HCT116 (cell line): ENCODE data around the gene NPLOC4. TPM values are rescaled to one million over a fixed set of nuclear protein-coding genes. Genes with fewer than 3 reads are reported as not detected.

Experiments used
- ATAC-seq: fragments of 200-7000 bp; cut with Tn5 transposase; 2 replicates; pipeline ENCODE4 v1.9.1; 2020; ENCODE audit warnings: mild to moderate bottlenecking, moderate library complexity
- BruUV-seq: library from RNA; stranded (reverse); fragments of 400-500 nt; replicated peaks from 2 replicates; lab custom pipeline; 2021; lab: Mats Ljungman, UMichigan
- CTCF ChIA-PET: fragments of 300-600 bp; sonication (Branson Sonifier 250); formaldehyde crosslinking; loops from one replicate; lab custom pipeline; 2021; ENCODE audit warnings: antibody characterized with exemption; lab: Charles Lee
- POLR2A ChIA-PET: fragments of 300-600, 350-600 bp; sonication (Branson Sonifier 250); formaldehyde crosslinking; loops from one replicate; lab custom pipeline; 2021; ENCODE audit warnings: antibody characterized with exemption; lab: Charles Lee
- RAD21 ChIA-PET, 2 experiments: fragments of 300-600 bp; sonication (Branson Sonifier 250); formaldehyde crosslinking; loops; one replicate each; lab custom pipeline; 2023; ENCODE audit warnings: low total read pairs in 2 of 2; ENCODE audit not compliant: uncharacterized antibody in 2 of 2, unreplicated experiment in 2 of 2, low non-redundant PET in 1 of 2; lab: Charles Lee
- DNase-seq: peaks from one replicate; pipeline ENCODE4 v3.0.0-alpha.2; 2010; ENCODE audit warnings: low read depth, low spot score
- H2AFZ ChIP-seq: fragments of 200-600 bp; shearing (Covaris generic), sonication (generic); 2 replicates; pipeline ENCODE4 v1.6.1; 2017; ENCODE audit warnings: low read depth, mixed run types, mixed read lengths, antibody characterized with exemption, low read length; ENCODE audit not compliant: poor library complexity, severe bottlenecking
- H3K27ac ChIP-seq: 2 replicates; pipeline ENCODE4 v1.5.1; 2012; ENCODE audit warnings: low read depth, low read length
- H3K27me3 ChIP-seq: fragments of 200-600 bp; sonication (generic); 2 replicates; pipeline ENCODE4 v1.6.1; 2016; ENCODE audit warnings: mixed run types, low read length, mixed read lengths; ENCODE audit not compliant: insufficient read depth
- H3K36me3 ChIP-seq, 2 experiments: fragments of 200-500 bp in 1 of 2; fragments of 200-600 bp in 1 of 2; sonication (Bioruptor generic) in 1 of 2; sonication (generic) in 1 of 2; 2 replicates each; pipeline versions ENCODE4 v1.5.1 to v1.6.1; 2014 to 2016; ENCODE audit warnings: low read length in 2 of 2, inconsistent platforms in 1 of 2, mixed read lengths in 1 of 2, mixed run types in 1 of 2; ENCODE audit not compliant: insufficient read depth in 2 of 2, control insufficient read depth in 1 of 2
- H3K4me1 ChIP-seq, 2 experiments: fragments of 200-600 bp in 1 of 2; sonication (generic) in 1 of 2; 2 replicates each; pipeline versions ENCODE4 v1.5.1 to v1.6.1; 2012 to 2017; ENCODE audit warnings: low read length in 2 of 2, inconsistent platforms in 1 of 2, mild to moderate bottlenecking in 1 of 2, mixed read lengths in 1 of 2, mixed run types in 1 of 2, moderate library complexity in 1 of 2; ENCODE audit not compliant: insufficient read depth in 2 of 2, control insufficient read depth in 1 of 2
- H3K4me2 ChIP-seq: fragments of 200-600 bp; sonication (generic); 2 replicates; pipeline ENCODE4 v1.6.1; 2017; ENCODE audit warnings: mixed run types, low read length, mixed read lengths
- H3K4me3 ChIP-seq, 2 experiments: fragments of 200-600 bp in 1 of 2; sonication (generic) in 1 of 2; replicated peaks in 1 of 2; 2 replicates each; pipeline ENCODE4 v1.5.1; 2011 to 2016; ENCODE audit warnings: low read length in 2 of 2, control low read depth in 1 of 2, low read depth in 1 of 2, mild to moderate bottlenecking in 1 of 2, mixed read lengths in 1 of 2, mixed run types in 1 of 2
- H3K79me2 ChIP-seq: fragments of 200-600 bp; sonication (generic); 2 replicates; pipeline ENCODE4 v1.6.1; 2017; ENCODE audit warnings: mild to moderate bottlenecking, mixed run types, low read length, moderate library complexity, mixed read lengths; ENCODE audit not compliant: insufficient read depth
- H3K9ac ChIP-seq: fragments of 200-600 bp; sonication (generic); 2 replicates; pipeline ENCODE4 v1.6.1; 2016; ENCODE audit warnings: low read length, mixed read lengths
- H3K9me2 ChIP-seq: fragments of 200-600 bp; sonication (generic), shearing (Covaris generic); 2 replicates; pipeline ENCODE4 v1.6.1; 2017; ENCODE audit warnings: mixed run types, mild to moderate bottlenecking, moderate library complexity; ENCODE audit not compliant: insufficient read depth
- H3K9me3 ChIP-seq, 2 experiments: fragments of 200-500 bp in 1 of 2; fragments of 200-600 bp in 1 of 2; sonication (Bioruptor generic) in 1 of 2; sonication (generic) in 1 of 2; 2 replicates each; pipeline ENCODE4 v1.6.1; 2014 to 2017; ENCODE audit warnings: low read length in 2 of 2, mixed read lengths in 2 of 2, inconsistent platforms in 1 of 2, low read depth in 1 of 2, mild to moderate bottlenecking in 1 of 2, mixed run types in 1 of 2, moderate library complexity in 1 of 2; ENCODE audit not compliant: control insufficient read depth in 1 of 2, insufficient read depth in 1 of 2
- H4K20me1 ChIP-seq: fragments of 200-600 bp; sonication (generic), shearing (Covaris generic); 2 replicates; pipeline ENCODE4 v1.6.1; 2017; ENCODE audit warnings: mixed run types, mild to moderate bottlenecking, moderate library complexity; ENCODE audit not compliant: insufficient read depth
- CBX3 ChIP-seq: IDR thresholded peaks from 2 replicates; pipeline ENCODE4 v1.6.1; 2012; ENCODE audit warnings: low read depth
- EGR1 ChIP-seq: IDR thresholded peaks from 2 replicates; pipeline ENCODE4 v1.6.1; 2012; ENCODE audit warnings: low read depth
- EZH2 ChIP-seq: fragments of 200-600 bp; sonication (generic); IDR thresholded peaks from 2 replicates; pipeline ENCODE4 v1.6.1; 2017; ENCODE audit warnings: antibody characterized with exemption, mixed run types
- FOSL1 ChIP-seq: IDR thresholded peaks from 2 replicates; pipeline ENCODE4 v1.6.1; 2012; ENCODE audit warnings: low read depth
- JUND ChIP-seq: IDR thresholded peaks from 2 replicates; pipeline ENCODE4 v1.6.1; 2012
- POLR2A ChIP-seq: IDR thresholded peaks from 2 replicates; pipeline ENCODE4 v1.7.0; 2011; ENCODE audit warnings: borderline replicate concordance; ENCODE audit not compliant: insufficient read depth, insufficient read length; ENCODE audit errors: extremely low read depth
- RAD21 ChIP-seq: IDR thresholded peaks from 2 replicates; pipeline ENCODE4 v1.6.1; 2012; ENCODE audit warnings: low read depth, mild to moderate bottlenecking
- SRF ChIP-seq: IDR thresholded peaks from 2 replicates; pipeline ENCODE4 v1.6.1; 2012; ENCODE audit warnings: low read depth
- YY1 ChIP-seq: IDR thresholded peaks from 2 replicates; pipeline ENCODE4 v1.6.1; 2011; ENCODE audit warnings: low read length, low read depth, moderate library complexity, mild to moderate bottlenecking; ENCODE audit not compliant: insufficient replicate concordance; ENCODE audit errors: extremely low read depth
- ZFX ChIP-seq: fragments of 450-650 bp; IDR thresholded peaks from 2 replicates; pipeline ENCODE4 v1.6.1; 2017
- intact Hi-C: fragments of 100-400 bp; cut with micrococcal nuclease; formaldehyde crosslinking; loops from 2 replicates; pipeline ENCODE4 v1.10.0; 2022
- total RNA-seq: library from RNA; stranded (reverse); gene quantifications from one replicate; pipeline ENCODE4 v1.2.1, GENCODE V29; 2021; ENCODE audit not compliant: unreplicated experiment
- TF ChIP-seq, protein P1 (sequence below): IDR thresholded peaks from 2 replicates; pipeline ENCODE4 v1.6.1; 2012
- TF ChIP-seq, protein P2 (sequence below): IDR thresholded peaks from 2 replicates; pipeline ENCODE4 v1.6.1; 2012

Gene NPLOC4
- total RNA-seq, 1 experiment from 2014 or later = 137 TPM

DNA sequence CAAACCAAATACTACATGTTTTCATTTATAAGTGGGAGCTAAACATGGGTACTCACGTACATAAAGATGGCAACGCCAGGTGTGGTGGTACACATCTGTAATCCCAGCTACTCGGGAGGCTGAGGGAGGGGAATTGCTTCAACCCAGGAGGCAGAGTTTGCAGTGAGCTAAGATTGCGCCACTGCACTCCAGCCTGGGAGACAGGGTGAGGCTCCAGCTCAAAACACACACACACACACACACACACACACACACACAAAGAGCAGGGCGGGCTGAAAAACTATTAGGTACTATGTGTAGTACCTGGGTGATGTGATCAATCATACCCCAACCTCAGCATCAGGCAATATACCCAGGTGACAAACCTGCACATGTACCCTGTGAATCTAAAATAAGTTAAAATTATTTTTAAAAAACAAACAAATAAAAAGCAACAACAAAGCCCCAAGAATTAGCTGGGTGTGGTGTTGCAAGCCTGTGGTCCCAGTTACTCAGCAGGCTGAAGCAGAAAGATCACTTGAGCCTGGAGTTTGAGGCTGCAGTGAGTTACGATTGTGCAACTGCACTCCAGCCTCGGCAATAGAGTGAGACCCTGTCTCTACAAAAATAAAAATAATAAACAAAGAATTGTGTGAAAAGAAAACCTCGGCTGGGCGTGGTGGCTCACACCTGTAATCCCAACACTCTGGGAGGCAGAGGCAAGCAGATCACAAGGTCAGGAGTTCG is 72.9 kb downstream of the NPLOC4 start:
- no peak for DNase-seq
- peaks cover 50 to 75% of the 10 kb centered on the region in 2 experiments for H3K36me3 ChIP-seq
- RAD21 ChIA-PET = no interaction called here
- H3K27ac ChIP-seq = no peak overlapping the region
- H3K27me3 ChIP-seq = no peaks in the 10 kb centered on the region
- H3K9me2 ChIP-seq = no peaks in the 10 kb centered on the region
- H4K20me1 ChIP-seq = 0 out of 2 replicates have a peak, but pooled peaks cover 3% of the 10 kb centered on the region
- ATAC-seq = no peak
- intact Hi-C loops = no loop called here
- POLR2A ChIA-PET = interaction anchor here (1.4 kb wide), 1 partner anchor 12 kb away, joined by 3 read pairs; the partner anchor contains the start of gene FAAP100
- peaks cover 3% of the 10 kb centered on the region; the same call in 1 of the 2 replicates for H3K79me2 ChIP-seq
- TF ChIP-seq, protein P1, sequence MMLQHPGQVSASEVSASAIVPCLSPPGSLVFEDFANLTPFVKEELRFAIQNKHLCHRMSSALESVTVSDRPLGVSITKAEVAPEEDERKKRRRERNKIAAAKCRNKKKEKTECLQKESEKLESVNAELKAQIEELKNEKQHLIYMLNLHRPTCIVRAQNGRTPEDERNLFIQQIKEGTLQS = no peak
- TF ChIP-seq YY1 (no peak), FOSL1 (no peak), POLR2A (no peak), EGR1 (no peak), EZH2 (no peak), CBX3 (no peak)
- BruUV-seq = no TSS peak
- CTCF ChIA-PET = interaction anchor here (1.2 kb wide), 1 partner anchor 37 kb away, joined by 3 read pairs; no protein-coding TSS in a partner anchor
- H3K4me2 ChIP-seq = no peak overlapping the region
- H2AFZ ChIP-seq = no peak overlapping the region
- no peak overlapping the region for H3K9ac ChIP-seq
- H3K4me1 ChIP-seq = peaks cover 18 to 24% of the 10 kb centered on the region in 2 experiments
- H3K4me3 ChIP-seq = no peak overlapping the region
- no peaks in the 10 kb centered on the region for H3K9me3 ChIP-seq

DNA sequence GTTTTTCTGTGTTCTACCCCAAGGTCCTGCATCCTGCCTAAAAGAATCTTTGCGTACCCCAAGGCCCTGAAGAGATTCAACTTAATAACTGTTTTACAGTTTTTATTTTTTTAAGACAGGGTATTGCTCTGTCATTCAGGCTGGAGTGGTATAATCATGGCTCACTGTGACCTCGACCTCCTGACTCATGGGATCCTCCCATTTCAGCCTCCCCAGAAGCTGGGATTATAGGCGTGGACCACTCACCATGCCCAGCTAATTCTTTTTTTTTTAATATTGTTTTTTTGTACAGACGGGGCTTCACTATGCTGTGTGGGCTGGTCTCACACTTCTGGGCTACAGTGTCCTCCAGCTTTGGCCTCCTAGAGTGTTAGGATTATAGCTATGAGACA is 75.4 kb downstream of the NPLOC4 start:
- ChIA-PET POLR2A (interaction anchor here (0.6 kb wide), 1 partner anchor 46 kb away, joined by 4 read pairs; no protein-coding TSS in a partner anchor), RAD21 (no interaction called here), CTCF (no interaction called here)
- no peaks in the 10 kb centered on the region for H3K9me2 ChIP-seq
- peaks cover 3% of the 10 kb centered on the region; the same call in 1 of the 2 replicates for H3K79me2 ChIP-seq
- peaks cover 5 to 17% of the 10 kb centered on the region in 2 experiments for H3K4me1 ChIP-seq
- no peak for DNase-seq
- TF ChIP-seq FOSL1 = no peak
- no peak for TF ChIP-seq SRF
- TF ChIP-seq RAD21 = no peak
- TF ChIP-seq JUND = no peak
- no peak for TF ChIP-seq YY1
- TF ChIP-seq, protein P2, sequence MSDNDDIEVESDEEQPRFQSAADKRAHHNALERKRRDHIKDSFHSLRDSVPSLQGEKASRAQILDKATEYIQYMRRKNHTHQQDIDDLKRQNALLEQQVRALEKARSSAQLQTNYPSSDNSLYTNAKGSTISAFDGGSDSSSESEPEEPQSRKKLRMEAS = no peak
- TF ChIP-seq, protein P1 = no peak
- TF ChIP-seq ZFX = no peak
- no peak overlapping the region for H3K4me3 ChIP-seq
- peaks cover 54 to 76% of the 10 kb centered on the region in 2 experiments for H3K36me3 ChIP-seq
- BruUV-seq = no TSS peak
- no peaks in the 10 kb centered on the region for H3K9me3 ChIP-seq
- H2AFZ ChIP-seq = no peak overlapping the region
- intact Hi-C loops = no loop called here
- H4K20me1 ChIP-seq = 0 out of 2 replicates have a peak, but pooled peaks cover 3% of the 10 kb centered on the region
- H3K27me3 ChIP-seq = no peaks in the 10 kb centered on the region
- H3K27ac ChIP-seq = no peak overlapping the region
- no peak overlapping the region for H3K4me2 ChIP-seq
- ATAC-seq = no peak
- no peak overlapping the region for H3K9ac ChIP-seq
